ENCODE measurements around the gene ENPP7. TPM values are rescaled to one million over a fixed set of nuclear protein-coding genes. Genes with fewer than 3 reads are reported as not detected.

ENPP7 gene
- total RNA-seq, 6 donors from 2014 or later, result 0.27 TPM; not detected in 5

GRCh38 chr17:79774561-79774975, 43.8 kb downstream of the ENPP7 start:
- no peaks in the 10 kb centered on the region for H3K36me3 ChIP-seq
- WGBS, 2 donors, result 85% methylated on average over 5 to 8 of the region's 8 CpGs
- H3K4me3 ChIP-seq, result no peak overlapping the region
- no peak overlapping the region for H3K27ac ChIP-seq
- H3K27me3 ChIP-seq, result peaks cover 0 to 13% (median 5%) of the 10 kb centered on the region in 4 donors
- peaks cover 16 to 29% (median 19%) of the 10 kb centered on the region in 4 donors for H3K4me1 ChIP-seq
- no peak for TF ChIP-seq EP300 (IDR thresholded peaks at IDR 0.05)
- TF ChIP-seq POLR2A (IDR thresholded peaks at IDR 0.05), result no peak
- TF ChIP-seq, protein P1, sequence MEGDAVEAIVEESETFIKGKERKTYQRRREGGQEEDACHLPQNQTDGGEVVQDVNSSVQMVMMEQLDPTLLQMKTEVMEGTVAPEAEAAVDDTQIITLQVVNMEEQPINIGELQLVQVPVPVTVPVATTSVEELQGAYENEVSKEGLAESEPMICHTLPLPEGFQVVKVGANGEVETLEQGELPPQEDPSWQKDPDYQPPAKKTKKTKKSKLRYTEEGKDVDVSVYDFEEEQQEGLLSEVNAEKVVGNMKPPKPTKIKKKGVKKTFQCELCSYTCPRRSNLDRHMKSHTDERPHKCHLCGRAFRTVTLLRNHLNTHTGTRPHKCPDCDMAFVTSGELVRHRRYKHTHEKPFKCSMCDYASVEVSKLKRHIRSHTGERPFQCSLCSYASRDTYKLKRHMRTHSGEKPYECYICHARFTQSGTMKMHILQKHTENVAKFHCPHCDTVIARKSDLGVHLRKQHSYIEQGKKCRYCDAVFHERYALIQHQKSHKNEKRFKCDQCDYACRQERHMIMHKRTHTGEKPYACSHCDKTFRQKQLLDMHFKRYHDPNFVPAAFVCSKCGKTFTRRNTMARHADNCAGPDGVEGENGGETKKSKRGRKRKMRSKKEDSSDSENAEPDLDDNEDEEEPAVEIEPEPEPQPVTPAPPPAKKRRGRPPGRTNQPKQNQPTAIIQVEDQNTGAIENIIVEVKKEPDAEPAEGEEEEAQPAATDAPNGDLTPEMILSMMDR (IDR thresholded peaks at IDR 0.05), result no peak
- no peak for TF ChIP-seq POLR2AphosphoS5 (IDR thresholded peaks at IDR 0.05)
- ATAC-seq (ENCODE audit: low FRiP score in 2 of 2) (no peak), DNase-seq (no peak)
- H3K9me3 ChIP-seq, result no peaks in the 10 kb centered on the region

DNA sequence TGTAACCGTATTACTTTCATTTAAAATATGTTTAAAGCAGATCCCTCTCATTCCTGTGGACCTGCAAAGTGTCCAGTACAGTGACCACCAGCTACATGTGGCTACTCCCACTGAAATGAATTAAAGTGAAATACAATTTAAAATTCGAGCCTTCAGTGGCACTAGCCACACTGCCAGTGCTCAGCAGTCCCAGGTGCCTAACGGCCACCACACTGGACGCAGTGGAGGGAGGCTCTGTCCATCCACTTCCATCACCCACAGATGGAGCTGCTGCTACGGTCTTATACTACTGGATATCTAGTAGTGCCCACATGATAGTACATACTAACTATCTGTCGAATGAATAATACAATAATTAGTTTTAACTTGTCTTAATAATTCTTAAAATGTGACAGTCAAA, 44.9 kb downstream of the ENPP7 start:
- ATAC-seq (ENCODE audit: low FRiP score in 2 of 2) (no peak), DNase-seq (no peak)
- peaks cover 0 to 13% (median 5%) of the 10 kb centered on the region in 4 donors for H3K27me3 ChIP-seq

DNA sequence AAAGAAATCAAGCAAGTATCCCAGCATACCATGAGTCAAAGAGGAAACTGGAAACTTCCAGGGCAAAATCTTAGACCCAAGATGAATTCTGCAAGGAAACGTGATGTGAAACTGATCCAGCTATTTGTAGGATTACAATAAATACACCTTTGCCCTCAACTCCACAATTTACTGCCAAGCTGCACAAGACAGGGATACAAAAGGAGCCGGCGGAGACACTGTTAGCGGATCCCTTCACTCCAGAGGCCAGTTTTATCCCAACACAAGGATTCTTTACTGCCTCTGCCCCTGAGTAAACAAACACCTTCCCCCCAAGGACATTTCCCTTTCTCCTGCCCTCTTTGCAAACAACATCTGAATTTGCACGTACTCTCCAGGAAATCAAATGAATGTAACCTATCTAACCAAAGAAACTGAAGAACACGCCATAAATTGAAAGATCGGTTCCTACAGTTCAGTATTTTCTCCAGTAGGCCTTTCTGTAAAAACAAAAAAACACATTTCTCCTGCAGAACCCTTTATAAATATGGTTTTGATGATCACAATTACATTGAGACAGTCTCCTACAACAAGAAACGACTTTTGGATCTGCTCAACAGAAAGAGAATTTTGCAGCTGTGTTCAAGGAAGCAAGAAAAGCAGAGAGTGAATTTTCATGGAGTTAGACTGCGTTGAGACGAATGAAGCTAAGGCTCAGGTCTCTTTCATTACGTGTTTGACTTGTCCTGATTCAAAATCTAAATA, 45.8 kb downstream of the ENPP7 start:
- WGBS, 2 donors, result 51 to 53% methylated on average over 11 of the region's 11 CpGs
- H3K9me3 ChIP-seq, result no peaks in the 10 kb centered on the region
- H3K4me1 ChIP-seq, result peaks cover 16 to 31% (median 19%) of the 10 kb centered on the region in 4 donors
- TF ChIP-seq EP300 (IDR thresholded peaks at IDR 0.05) (no peak), POLR2A (IDR thresholded peaks at IDR 0.05) (no peak), POLR2AphosphoS5 (IDR thresholded peaks at IDR 0.05) (no peak)
- TF ChIP-seq, protein P1 (IDR thresholded peaks at IDR 0.05), result no peak
- H3K4me3 ChIP-seq, result no peak overlapping the region
- no peaks in the 10 kb centered on the region for H3K36me3 ChIP-seq
- DNase-seq, result no peak
- ATAC-seq (ENCODE audit: low FRiP score in 2 of 2), result no peak
- peaks cover 0 to 13% (median 5%) of the 10 kb centered on the region in 4 donors for H3K27me3 ChIP-seq
- peak overlapping the region; percentile 50 to 81 (median 72) for H3K27ac ChIP-seq

More for the DNA sequence above, 44.9 kb downstream of the ENPP7 start:
- Histone ChIP-seq H3K4me3 (no peak overlapping the region), H3K36me3 (no peaks in the 10 kb centered on the region), H3K27ac (no peak overlapping the region), H3K9me3 (no peaks in the 10 kb centered on the region), H3K4me1 (peaks cover 16 to 30% (median 19%) of the 10 kb centered on the region in 4 donors)
- WGBS, 2 donors, result 89% methylated on average over 6 of the region's 6 CpGs
- TF ChIP-seq EP300 (IDR thresholded peaks at IDR 0.05), result no peak
- TF ChIP-seq, protein P1 (IDR thresholded peaks at IDR 0.05), result no peak
- no peak for TF ChIP-seq POLR2A (IDR thresholded peaks at IDR 0.05)
- TF ChIP-seq POLR2AphosphoS5 (IDR thresholded peaks at IDR 0.05), result no peak

GRCh38 chr17:79777120-79777893, 46.6 kb downstream of the ENPP7 start:
- H3K4me3 ChIP-seq, result peak overlapping the region; percentile 27 to 84 (median 68)
- TF ChIP-seq EP300 (IDR thresholded peaks at IDR 0.05) (no peak), POLR2AphosphoS5 (IDR thresholded peaks at IDR 0.05) (peak in 1 of 2 donors; percentile 33), POLR2A (IDR thresholded peaks at IDR 0.05) (no peak)
- TF ChIP-seq, protein P1 (IDR thresholded peaks at IDR 0.05), result peak in 1 of 6 experiments; percentile 14
- ATAC-seq (ENCODE audit: low FRiP score in 2 of 2) (peak in 1 of 2 donors; percentile 75), DNase-seq (peak; percentile 54 to 92)
- WGBS, 2 donors, result 4 to 7% methylated on average over 28 to 41 of the region's 51 CpGs
- H3K36me3 ChIP-seq, result no peaks in the 10 kb centered on the region
- H3K9me3 ChIP-seq, result no peaks in the 10 kb centered on the region
- peak overlapping the region; percentile 50 to 81 (median 72) for H3K27ac ChIP-seq
- H3K4me1 ChIP-seq, result peaks cover 16 to 37% (median 19%) of the 10 kb centered on the region in 4 donors
- peaks cover 0 to 13% (median 5%) of the 10 kb centered on the region in 4 donors for H3K27me3 ChIP-seq
